Left hindlimb (tissue), 1 donor: ENCODE results near the gene IER5L.

Source experiments
- DNase-seq: peaks from one replicate; pipeline ENCODE4 v3.0.0-alpha.2; 2018

Gene IER5L

DNA sequence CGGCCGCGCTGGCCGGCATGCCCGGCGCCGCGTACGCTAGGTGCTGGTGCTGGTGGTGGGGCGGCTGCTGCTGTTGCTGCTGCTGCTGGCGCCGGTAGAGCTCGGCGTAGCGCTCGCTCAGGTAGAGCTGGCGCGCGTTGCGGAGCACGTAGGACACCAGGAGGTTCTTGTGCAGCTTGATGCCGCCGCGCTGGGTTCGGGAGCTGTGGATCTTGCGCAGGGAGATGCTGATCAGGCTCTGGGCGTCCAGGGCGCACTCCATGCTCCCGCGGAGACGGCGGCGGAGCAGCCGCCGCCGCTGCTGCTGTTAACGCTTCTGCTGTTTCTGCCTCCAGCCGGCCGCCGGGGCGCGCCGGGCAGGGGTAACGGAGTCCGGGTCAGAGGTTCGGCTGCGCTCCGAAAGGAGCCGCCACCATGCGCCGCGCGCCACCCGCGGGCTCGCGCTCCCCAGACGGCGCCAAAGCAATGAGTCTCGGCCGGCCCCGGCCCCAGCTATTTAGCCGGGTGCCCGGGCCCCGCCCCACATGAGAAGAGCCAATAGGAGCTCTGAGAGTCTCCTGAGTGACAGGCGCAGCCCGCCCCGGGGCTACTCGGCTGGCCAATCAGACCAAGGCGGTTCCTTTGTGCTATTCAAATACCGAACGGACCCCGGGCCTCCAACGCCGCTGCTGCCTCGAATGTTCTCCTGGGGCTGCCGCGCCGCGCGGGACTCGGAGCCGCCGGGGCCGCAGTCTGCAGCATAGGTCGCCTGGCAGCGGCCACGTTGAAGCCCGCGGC lies at the start of gene IER5L:
Gene IER5L (minus strand): TSS at position 471 of the 777 bp plus-strand sequence. CDS start 209 bp downstream, at position 262.
- peak; percentile 97 for DNase-seq

- DNase-seq = no peak
Observed at GRCh38 chr9:129227843-129228189, 49.8 kb upstream of the IER5L start.

DNA sequence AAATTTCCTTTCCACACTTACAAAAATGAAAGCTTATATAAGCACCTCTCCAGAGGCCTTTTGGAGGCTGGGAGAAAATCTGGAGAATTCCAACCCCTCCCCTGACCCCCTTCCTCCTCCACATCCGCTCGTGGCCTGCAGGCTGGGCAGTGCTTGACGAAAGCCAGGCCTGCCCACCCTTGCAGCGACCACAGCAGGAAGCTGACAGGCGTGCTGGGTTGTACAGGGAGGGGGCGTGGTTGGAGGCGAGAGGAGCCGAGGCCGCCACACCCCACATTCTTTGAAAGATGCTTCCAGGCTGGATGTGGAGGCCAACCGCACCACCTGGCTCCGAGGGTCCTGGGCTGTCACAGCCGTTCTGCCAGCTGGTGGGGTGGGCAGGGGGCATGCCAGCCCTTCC lies 47.8 kb upstream of the IER5L start:
- peak; percentile 86 for DNase-seq

DNA sequence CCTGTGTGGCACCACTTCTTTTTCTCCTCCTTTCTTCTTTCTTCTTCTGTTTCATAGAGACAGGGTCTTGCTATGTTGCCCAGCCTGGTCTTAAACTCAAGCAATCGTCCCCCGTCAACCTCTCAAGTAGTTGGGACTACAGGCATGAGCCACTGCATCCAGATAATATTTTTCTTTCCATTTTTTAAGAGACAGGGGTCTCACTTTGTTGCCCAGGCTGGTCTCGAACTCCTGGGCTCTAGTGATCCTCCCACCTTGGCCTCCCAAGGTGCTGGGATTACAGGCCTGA lies 47.4 kb upstream of the IER5L start:
- DNase-seq = no peak

DNA sequence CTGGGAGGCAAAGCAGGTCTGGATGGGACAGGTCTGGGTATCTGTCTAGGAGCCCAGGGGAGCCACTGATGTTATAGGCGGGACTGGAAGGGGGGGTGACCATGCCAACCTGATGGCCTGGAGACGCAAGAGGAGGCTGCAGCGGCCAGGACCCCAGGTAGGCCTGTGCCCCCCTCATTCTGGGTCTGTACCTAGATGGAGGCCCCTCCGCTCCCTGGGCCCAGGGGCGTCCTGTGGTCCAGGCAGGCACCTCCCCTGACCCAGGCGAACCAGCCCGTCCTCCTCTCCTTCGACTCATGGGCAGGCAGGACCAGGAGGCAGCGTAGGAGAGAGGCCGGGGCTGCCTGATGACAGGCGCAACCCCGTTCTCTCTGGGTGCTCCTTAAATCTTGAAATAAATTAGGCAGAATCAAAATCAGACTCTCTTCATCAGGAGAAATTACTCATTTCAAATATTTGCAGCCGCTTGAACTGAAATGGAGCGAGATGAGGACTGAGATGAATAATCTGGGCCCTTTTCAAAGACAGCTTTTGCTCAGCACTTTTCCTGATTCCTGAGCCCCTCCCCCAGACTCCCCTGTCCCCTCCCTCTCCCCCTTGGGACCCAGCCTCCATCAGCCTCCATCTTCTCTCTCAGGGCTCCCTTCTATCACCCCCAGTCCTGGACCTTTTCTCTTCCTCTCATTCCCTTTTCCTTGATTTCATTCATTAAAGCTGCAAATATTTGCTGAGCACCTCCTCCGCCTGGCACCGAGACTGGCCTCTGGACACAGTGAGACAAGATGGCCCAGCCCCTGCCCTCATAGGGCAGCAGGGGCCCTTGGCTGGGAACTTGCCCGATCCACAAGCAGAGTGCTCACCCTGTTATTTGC lies 46.8 kb upstream of the IER5L start:
- peak; percentile 22 for DNase-seq

- DNase-seq = no peak
Observed at GRCh38 chr9:129223551-129224208, 45.6 kb upstream of the IER5L start.

- no peak for DNase-seq
Observed at GRCh38 chr9:129222819-129223218, 44.8 kb upstream of the IER5L start.

- no peak for DNase-seq
Observed at GRCh38 chr9:129221979-129222635, 44.0 kb upstream of the IER5L start.

- no peak for DNase-seq
Observed at GRCh38 chr9:129221233-129221632, 43.2 kb upstream of the IER5L start.

DNA sequence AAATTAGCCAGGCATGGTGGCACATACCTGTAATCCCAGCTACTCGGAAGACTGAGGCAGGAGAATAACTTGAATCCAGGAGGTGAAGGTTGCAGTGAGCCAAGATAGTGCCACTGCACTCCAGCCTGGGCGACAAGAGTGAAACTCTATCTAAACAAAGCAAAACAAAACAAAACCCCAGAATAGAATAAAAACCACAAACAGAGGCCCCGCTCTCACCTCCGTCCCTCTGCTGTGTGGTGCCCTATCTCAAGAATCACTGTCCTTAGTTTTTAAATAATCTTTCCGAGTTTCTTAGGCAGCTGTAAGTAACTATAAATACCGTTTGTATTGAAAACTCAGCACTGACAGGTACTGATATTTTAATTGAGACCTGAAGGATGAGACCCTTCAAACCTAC lies 42.7 kb upstream of the IER5L start:
- DNase-seq = no peak

DNA sequence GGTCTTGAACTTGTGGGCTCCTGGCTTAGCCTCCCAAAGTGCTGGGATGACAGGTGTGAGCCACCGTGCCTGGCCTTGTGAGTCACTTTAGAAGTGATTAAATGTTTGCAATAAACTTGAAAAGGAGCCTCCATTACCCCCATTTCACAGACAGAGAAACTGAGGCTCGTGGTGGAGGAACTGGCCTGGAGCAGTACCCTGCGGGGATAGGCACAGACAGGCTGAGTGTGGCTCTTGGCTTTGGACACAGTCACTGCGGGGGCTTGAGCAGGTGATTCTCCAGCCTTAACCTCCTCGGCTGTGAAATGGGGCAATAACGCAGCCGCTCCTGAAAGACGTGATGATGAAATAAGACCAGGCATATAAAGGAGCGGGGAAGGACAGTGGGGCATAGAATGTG lies 40.9 kb upstream of the IER5L start:
- no peak for DNase-seq

- no peak for DNase-seq
Observed at GRCh38 chr9:129218272-129218625, 40.2 kb upstream of the IER5L start.

DNA sequence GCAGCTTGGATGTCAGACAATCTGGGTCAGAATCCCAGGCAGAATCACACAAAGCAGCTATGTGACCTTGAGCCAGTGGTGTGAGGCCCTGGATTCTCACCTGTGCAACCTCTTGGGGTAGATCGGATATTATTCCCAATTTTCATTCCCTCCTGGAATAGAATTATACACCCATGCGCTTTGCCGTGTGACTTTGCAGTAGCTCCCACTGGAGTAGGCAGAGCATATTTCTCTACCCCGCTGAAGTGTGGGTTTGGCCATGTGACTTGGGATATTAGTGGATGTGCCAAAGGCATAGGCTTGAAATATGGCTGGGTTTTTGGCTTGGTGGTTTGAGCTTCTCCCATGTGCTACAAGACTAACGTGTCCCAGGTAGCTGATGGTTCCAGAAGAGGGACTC lies 35.5 kb upstream of the IER5L start:
- DNase-seq = no peak

GRCh38 chr9:129211686-129212085 lies 33.6 kb upstream of the IER5L start:
- DNase-seq = peak; percentile 31

DNA sequence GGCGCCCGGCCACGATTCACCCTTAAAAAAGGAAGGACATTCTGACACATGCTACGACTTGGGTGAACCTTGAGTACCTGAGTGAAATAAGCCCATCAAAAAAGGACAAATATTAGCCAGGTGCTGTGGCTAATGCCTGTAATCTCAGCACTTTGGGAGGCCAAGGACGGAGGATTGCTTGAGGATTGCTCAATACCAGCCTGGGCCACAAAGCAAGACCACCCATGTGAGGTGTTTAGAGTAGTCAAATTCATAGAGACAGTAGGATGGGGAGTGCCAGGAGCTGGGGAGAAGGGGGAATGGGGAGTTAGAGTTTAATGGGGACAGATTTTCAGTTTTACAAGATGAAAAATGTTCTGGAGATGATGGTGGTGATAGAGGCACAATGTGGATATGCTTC lies 32.1 kb upstream of the IER5L start:
- peak; percentile 7 for DNase-seq

DNA sequence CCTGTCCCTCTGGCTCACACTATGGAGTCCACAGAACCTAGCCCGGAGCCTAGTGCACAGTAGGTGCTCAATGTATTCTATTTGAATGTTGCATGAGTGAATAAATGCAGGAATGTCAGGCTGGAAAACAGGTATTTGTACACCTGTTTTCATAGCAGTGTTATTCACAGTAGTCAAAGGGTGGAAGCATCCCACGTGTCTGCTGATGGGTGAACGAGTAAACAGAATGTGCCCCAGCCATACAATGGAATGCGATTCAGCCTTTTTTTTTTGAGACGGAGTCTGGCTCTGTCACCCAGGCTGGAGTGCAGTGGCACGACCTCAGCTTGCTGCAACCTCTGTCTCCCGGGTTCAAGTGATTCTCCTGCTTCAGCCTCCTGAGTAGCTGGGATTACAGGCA lies 31.5 kb upstream of the IER5L start:
- DNase-seq = peak; percentile 11

GRCh38 chr9:129209109-129209508 lies 31.0 kb upstream of the IER5L start:
- peak; percentile 15 for DNase-seq

DNA sequence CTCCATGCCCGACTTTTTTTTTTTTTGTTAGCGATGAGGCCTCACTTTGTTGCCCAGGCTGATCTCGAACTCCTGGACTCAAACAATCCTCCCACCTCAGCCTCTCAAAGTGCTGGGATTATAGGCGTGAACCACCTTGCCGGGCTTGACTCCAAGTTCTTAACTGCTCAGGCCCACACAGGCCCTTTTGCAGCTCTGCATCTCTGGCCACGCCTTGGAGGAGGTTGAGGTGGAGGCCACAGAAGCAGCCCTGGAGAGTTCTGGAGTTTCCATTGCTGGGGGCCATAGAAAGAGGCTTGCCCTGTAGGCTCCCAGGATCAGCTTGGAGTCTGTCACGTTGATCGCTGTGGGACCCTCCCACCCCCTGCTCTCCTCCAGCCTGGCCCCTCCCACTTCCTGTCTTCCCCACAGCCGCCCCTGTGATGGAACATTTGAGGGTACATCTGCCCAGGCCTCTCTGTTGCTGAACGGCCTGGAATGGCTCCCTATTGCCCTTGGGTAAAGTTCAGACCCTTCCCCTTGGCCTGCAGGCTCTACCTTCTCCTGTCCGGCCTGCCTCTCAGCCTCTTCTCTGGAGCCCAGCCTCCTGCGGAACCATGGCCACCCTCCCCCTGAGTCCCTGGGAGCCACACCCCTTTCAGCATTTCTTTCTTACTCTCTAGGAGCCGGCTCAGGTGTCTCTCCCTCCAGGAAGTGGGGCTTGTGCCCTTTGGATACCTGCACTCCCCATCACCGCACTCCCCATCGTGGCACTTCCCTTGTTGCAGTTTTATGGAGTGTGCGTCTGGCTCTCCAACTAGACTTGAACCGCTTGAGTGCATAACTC lies 30.4 kb upstream of the IER5L start:
- DNase-seq = no peak

GRCh38 chr9:129206905-129207304 lies 28.8 kb upstream of the IER5L start:
- DNase-seq = no peak

DNA sequence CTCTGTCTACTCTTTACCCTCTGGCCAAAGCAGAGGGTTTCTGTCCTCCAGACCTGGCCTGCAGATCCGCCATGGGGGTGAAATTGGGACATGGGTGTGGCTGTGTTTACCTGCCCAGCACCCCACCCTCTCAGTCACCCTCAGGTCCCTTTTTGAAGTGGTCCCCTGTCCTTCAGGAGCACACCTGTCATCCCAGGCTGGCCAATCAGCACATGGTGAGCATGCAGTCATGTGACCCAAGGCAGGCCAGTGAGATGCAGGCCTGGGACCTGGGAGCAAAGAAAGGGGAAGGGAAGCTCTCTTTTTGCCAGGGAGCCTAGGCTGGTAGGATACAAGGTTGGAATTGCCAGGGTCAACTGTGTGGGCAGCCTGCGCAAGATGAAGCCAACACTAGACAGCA lies 28.3 kb upstream of the IER5L start:
- no peak for DNase-seq

DNA sequence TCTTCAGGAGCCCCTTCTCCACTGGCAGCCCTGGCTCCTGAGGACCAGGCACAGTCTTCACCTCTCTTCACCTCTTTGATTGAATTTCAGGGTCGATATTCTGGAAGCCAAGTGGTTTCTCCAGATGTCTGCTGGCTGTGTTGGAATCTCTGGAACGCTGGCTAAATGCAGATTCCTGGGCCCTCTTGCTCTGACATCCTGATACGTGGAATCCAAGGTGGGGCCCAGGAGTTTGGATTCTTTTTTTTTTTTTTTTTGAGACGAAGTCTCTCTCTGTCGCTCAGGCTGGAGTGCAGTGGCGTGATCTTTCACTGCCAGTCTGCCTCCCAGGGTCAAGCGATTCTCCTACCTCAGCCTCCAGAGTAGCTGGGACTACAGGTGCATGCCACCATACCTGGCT lies 26.8 kb upstream of the IER5L start:
- DNase-seq = no peak

DNA sequence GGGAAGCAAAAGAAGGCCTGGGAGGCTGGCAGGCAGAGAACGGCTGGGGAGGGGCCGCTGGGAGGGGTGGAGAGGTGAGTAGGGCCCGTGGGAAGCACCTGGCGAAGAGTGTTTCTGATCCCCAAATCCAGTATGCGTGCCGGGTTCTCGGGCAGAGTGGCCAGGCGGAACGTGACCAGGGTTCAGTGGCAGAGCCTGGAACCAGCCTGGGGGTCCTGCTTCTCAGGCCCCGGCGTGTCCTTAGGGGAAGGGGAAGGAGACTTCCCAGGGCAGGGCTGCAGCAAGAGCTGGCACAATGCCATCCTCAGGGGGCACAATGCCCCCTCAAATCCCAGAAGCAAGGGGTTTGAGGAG lies 25.5 kb upstream of the IER5L start:
- DNase-seq = no peak
